Breast epithelium (tissue), 4 donors: ENCODE data around the gene SYT5. TPM values are rescaled to one million over a fixed set of nuclear protein-coding genes. Genes with fewer than 3 reads are reported as not detected.
A peak's percentile ranks its signal among the peaks of the same experiment; 100 is the strongest.
"Not testable (repeated sequence)": the region's sequence is repeated elsewhere in the genome, so short reads cannot be mapped to it uniquely, and the experiment has no call there.

Source experiments
- DNase-seq, 2 donors: peaks; one replicate each; pipeline ENCODE4 v3.0.0-alpha.2; 2019; ENCODE audit warnings: low spot score in 2 of 2
- H3K27ac ChIP-seq, 2 donors: fragments of 200-600 bp; sonication (generic) in 1 of 2; one replicate each; pipeline ENCODE4 v1.5.1; 2016 to 2019; ENCODE audit warnings: mild to moderate bottlenecking in 1 of 2
- H3K27me3 ChIP-seq, 2 donors: fragments of 200-600 bp; sonication (generic) in 1 of 2; one replicate each; pipeline versions ENCODE4 v1.5.1 to v1.6.0; 2017 to 2019; ENCODE audit warnings: control low read depth in 1 of 2, mild to moderate bottlenecking in 1 of 2
- H3K36me3 ChIP-seq: fragments of 200-600 bp; one replicate; pipeline ENCODE4 v1.5.1; 2019
- H3K4me1 ChIP-seq, 2 donors: fragments of 200-600 bp; sonication (generic); one replicate each; pipeline ENCODE4 v1.5.1; 2016 to 2019; ENCODE audit warnings: control low read depth in 1 of 2
- H3K4me3 ChIP-seq, 3 donors: fragments of 200-600 bp; sonication (generic); 1 replicate in 2 of 3; 2 replicates in 1 of 3; pipeline ENCODE4 v1.5.1; 2016 to 2019; ENCODE audit warnings: mild to moderate bottlenecking in 3 of 3, moderate library complexity in 2 of 3
- H3K9me3 ChIP-seq, 2 donors: fragments of 200-600 bp; sonication (generic) in 1 of 2; one replicate each; pipeline ENCODE4 v1.5.1; 2016 to 2019; ENCODE audit warnings: control low read depth in 1 of 2
- POLR2A ChIP-seq: fragments of 450-650 bp; IDR thresholded peaks from one replicate; pipeline ENCODE4 v1.6.1; 2016; ENCODE audit warnings: antibody characterized with exemption, mild to moderate bottlenecking, moderate library complexity
- POLR2AphosphoS5 ChIP-seq, 3 donors: sonication (generic); formaldehyde crosslinking; IDR thresholded peaks; one replicate each; pipeline ENCODE4 v1.6.1; 2017; ENCODE audit warnings: antibody characterized with exemption in 3 of 3
- intact Hi-C: fragments of 100-400 bp; cut with DNase I; formaldehyde crosslinking; loops from one replicate; pipeline ENCODE4 v1.15.1; 2023; ENCODE audit warnings: low total_unique reads
- total RNA-seq, 3 donors: library from RNA; depleted of rRNA; stranded (reverse); fragments of >200 nt; gene quantifications; one replicate each; pipeline ENCODE4 v1.1.0, GENCODE V29; 2016
- TF ChIP-seq, protein P1 (sequence below), 3 donors: fragments of 450-650 bp; IDR thresholded peaks; one replicate each; pipeline ENCODE4 v1.5.1; 2016 to 2017; ENCODE audit warnings: antibody characterized with exemption in 3 of 3, mild to moderate bottlenecking in 3 of 3, moderate library complexity in 3 of 3

The SYT5 gene
- total RNA-seq, 3 donors from 2014 or later, result under 0.01 TPM; not detected in 2

DNA sequence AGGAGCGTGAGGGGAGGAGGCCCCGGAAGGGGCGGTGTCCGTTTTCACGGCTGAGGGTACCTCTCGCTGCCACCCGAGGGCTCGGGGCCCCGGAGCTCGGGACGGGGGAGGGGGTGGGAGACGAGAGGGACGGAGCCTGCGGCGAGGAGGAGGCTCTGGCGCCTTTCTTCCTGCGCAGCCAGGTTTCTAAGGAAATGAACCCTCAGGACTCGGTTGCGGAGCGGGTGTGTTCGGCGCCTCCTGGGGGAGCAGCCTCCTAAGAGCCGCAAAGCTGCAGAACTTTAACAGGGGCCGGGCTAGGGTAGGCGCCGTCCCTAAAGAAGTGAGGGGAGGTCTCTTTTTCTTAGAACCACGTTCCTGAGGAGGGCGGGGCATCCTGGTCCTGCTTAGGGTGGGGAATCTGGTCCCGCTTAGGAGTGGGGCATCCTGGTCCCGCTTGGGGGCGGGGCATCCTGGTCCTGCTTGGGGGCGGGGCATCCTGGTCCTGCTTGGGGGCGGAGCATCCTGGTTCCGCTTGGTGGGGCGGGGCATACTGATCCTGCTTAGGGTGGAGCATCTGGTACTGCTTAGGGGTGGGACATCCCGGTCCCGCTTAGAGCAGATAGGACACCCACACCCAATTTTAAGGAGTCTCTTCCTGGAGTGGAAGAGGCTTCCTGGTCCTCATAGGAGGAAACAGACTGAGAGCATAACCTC, 6.2 kb downstream of the SYT5 start:
- intact Hi-C loops, result loop anchor here (5.0 to 10.0 kb wide), 2 partner anchors 802 to 1481 kb away; no protein-coding TSS in a partner anchor
- no peak overlapping the region for H3K27ac ChIP-seq
- H3K9me3 ChIP-seq, result no peaks in the 10 kb centered on the region
- peaks cover 8 to 96% of the 10 kb centered on the region in 2 donors for H3K27me3 ChIP-seq
- DNase-seq, result no peak
- peak overlapping the region; percentile 5 to 69 (median 43) for H3K4me3 ChIP-seq
- H3K36me3 ChIP-seq, result no peaks in the 10 kb centered on the region
- no peak for TF ChIP-seq POLR2AphosphoS5 (IDR thresholded peaks at IDR 0.05)
- TF ChIP-seq POLR2A, result no peak
- peaks cover 0 to 3% of the 10 kb centered on the region in 2 donors for H3K4me1 ChIP-seq

DNA sequence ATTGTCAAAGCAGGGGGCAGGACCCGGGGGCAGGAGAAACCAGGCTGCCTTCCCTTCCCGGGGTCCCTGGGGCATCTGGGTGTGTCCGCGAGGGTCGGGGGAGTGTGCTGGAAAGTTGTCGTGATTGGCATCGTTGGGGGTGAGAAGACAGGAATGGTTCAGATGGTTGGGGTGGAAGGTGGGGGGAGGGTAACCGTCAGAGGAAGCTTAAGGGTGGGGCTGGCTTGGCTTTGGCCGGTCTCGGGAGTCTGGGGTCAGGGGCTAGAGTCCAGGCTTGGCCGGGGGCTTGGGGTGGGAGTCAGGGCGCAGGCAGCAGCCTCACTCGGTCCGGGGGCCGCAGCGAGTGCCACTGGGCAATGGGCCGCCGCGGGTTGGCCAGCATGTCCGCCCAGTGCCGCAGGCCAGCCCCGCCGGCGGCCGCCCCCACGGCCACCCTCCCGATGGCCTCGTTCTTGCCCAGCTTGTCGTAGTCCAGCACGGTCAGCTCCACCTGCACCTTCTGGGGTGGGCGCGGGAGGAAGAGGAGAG, 6.8 kb downstream of the SYT5 start:
- peaks cover 8 to 98% of the 10 kb centered on the region in 2 donors for H3K27me3 ChIP-seq
- intact Hi-C loops, result loop anchor here (5.0 to 10.0 kb wide), 2 partner anchors 801 to 1482 kb away; no protein-coding TSS in a partner anchor
- H3K27ac ChIP-seq, result no peak overlapping the region
- H3K4me1 ChIP-seq, result peaks cover 0 to 3% of the 10 kb centered on the region in 2 donors
- TF ChIP-seq POLR2A (no peak), POLR2AphosphoS5 (IDR thresholded peaks at IDR 0.05) (no peak)
- TF ChIP-seq, protein P1, sequence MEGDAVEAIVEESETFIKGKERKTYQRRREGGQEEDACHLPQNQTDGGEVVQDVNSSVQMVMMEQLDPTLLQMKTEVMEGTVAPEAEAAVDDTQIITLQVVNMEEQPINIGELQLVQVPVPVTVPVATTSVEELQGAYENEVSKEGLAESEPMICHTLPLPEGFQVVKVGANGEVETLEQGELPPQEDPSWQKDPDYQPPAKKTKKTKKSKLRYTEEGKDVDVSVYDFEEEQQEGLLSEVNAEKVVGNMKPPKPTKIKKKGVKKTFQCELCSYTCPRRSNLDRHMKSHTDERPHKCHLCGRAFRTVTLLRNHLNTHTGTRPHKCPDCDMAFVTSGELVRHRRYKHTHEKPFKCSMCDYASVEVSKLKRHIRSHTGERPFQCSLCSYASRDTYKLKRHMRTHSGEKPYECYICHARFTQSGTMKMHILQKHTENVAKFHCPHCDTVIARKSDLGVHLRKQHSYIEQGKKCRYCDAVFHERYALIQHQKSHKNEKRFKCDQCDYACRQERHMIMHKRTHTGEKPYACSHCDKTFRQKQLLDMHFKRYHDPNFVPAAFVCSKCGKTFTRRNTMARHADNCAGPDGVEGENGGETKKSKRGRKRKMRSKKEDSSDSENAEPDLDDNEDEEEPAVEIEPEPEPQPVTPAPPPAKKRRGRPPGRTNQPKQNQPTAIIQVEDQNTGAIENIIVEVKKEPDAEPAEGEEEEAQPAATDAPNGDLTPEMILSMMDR (IDR thresholded peaks at IDR 0.05), result no peak
- no peaks in the 10 kb centered on the region for H3K36me3 ChIP-seq
- H3K9me3 ChIP-seq, result no peaks in the 10 kb centered on the region
- DNase-seq, result no peak
- peak overlapping the region; percentile 5 to 69 (median 43) for H3K4me3 ChIP-seq

GRCh38 chr19:55172741-55173140, 7.3 kb downstream of the SYT5 start:
- Histone ChIP-seq H3K27me3 (peaks cover 8 to 96% of the 10 kb centered on the region in 2 donors), H3K36me3 (no peaks in the 10 kb centered on the region), H3K27ac (no peak overlapping the region), H3K9me3 (no peaks in the 10 kb centered on the region), H3K4me1 (peaks cover 0 to 3% of the 10 kb centered on the region in 2 donors), H3K4me3 (peak overlapping the region in 1 of 3 donors; percentile 69)
- TF ChIP-seq POLR2A, result no peak
- TF ChIP-seq, protein P1 (IDR thresholded peaks at IDR 0.05), result no peak
- no peak for TF ChIP-seq POLR2AphosphoS5 (IDR thresholded peaks at IDR 0.05)
- intact Hi-C loops, result loop anchor here (5.0 to 10.0 kb wide), 2 partner anchors 800 to 1482 kb away; no protein-coding TSS in a partner anchor
- no peak for DNase-seq

DNA sequence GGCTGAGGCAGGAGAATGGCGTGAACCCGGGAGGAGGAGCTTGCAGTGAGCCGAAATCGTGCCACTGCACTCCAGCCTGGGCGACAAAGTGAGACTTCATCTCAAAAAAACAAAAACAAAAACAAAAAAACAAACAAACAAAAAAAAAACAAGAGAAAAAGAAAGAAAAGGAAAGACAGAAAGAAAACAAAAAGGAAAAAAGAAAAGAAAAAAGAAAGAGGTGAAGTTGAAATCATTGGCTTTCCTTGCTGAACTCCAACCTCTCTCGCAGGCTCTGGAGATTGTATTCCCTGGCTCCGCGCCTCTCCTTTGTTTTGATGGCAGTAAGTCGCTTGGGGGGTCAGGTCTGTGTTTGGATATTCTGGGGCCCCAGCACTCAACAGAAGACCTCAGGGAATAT, 7.8 kb downstream of the SYT5 start:
- peaks cover 8 to 95% of the 10 kb centered on the region in 2 donors for H3K27me3 ChIP-seq
- not testable (repeated sequence) for H3K36me3 ChIP-seq, H3K9me3 ChIP-seq, DNase-seq, H3K27ac ChIP-seq, H3K4me1 ChIP-seq, H3K4me3 ChIP-seq
- intact Hi-C loops, result loop anchor here (5.0 to 10.0 kb wide), 2 partner anchors 800 to 1482 kb away; no protein-coding TSS in a partner anchor

GRCh38 chr19:55171440-55171839, 8.6 kb downstream of the SYT5 start:
- Histone ChIP-seq H3K4me1 (peaks cover 0 to 3% of the 10 kb centered on the region in 2 donors), H3K27me3 (peaks cover 8 to 87% of the 10 kb centered on the region in 2 donors)
- intact Hi-C loops, result loop anchor here (5.0 to 10.0 kb wide), 2 partner anchors 799 to 1483 kb away; no protein-coding TSS in a partner anchor

More at GRCh38 chr19:55171440-55171839, 8.6 kb downstream of the SYT5 start:
- H3K27ac ChIP-seq, result no peak overlapping the region
- TF ChIP-seq POLR2AphosphoS5 (IDR thresholded peaks at IDR 0.05), result no peak
- TF ChIP-seq, protein P1 (IDR thresholded peaks at IDR 0.05), result no peak
- TF ChIP-seq POLR2A, result no peak
- no peaks in the 10 kb centered on the region for H3K9me3 ChIP-seq
- DNase-seq, result no peak
- no peaks in the 10 kb centered on the region for H3K36me3 ChIP-seq
- H3K4me3 ChIP-seq, result no peak overlapping the region
